Right lobe of liver (tissue), 4 donors: Measurements from ENCODE around the gene PLK1.

Experiments used
- CTCF ChIP-seq, 4 donors: fragments of 200-600 bp in 3 of 4; fragments of 450-650 bp in 1 of 4; IDR thresholded peaks; one replicate each; pipeline versions ENCODE4 v1.5.1 to v1.8.0; 2016 to 2022; ENCODE audit warnings: antibody characterized with exemption in 4 of 4, mild to moderate bottlenecking in 2 of 4
- POLR2A ChIP-seq: fragments of 450-650 bp; IDR thresholded peaks from one replicate; pipeline ENCODE4 v1.6.1; 2017; ENCODE audit warnings: antibody characterized with exemption, mild to moderate bottlenecking
- donor health status: DM: no; HTN: no; CAD: no.
- donor health status: DM: no; HTN: no; CAD: no.
- donor health status: DM: no; HTN: yes; CAD: no.

- no peak for TF ChIP-seq POLR2A
- no peak for TF ChIP-seq CTCF (IDR thresholded peaks at IDR 0.05)
Observed at GRCh38 chr16:23726710-23727109, 48.0 kb downstream of the PLK1 start.
